T1000 (cell line): ENCODE results near the gene PLA2G2F.

ENCODE experiments used
- DNase-seq: peaks from one replicate; lab custom pipeline; 2025; ENCODE audit warnings: mixed read lengths; lab: John Stamatoyannopoulos, UW

PLA2G2F gene

GRCh38 chr1:20191266-20191825 lies 52.2 kb downstream of the PLA2G2F start:
- DNase-seq = no peak

GRCh38 chr1:20192364-20192763 lies 53.2 kb downstream of the PLA2G2F start:
- DNase-seq = no peak

- no peak for DNase-seq
Observed at GRCh38 chr1:20192871-20193411, 53.8 kb downstream of the PLA2G2F start.

GRCh38 chr1:20194224-20194623 lies 55.1 kb downstream of the PLA2G2F start:
- DNase-seq = no peak

- no peak for DNase-seq
Observed at GRCh38 chr1:20194757-20195461, 55.8 kb downstream of the PLA2G2F start.

GRCh38 chr1:20195462-20195780 lies 56.3 kb downstream of the PLA2G2F start:
- DNase-seq = no peak

GRCh38 chr1:20197329-20197791 lies 58.2 kb downstream of the PLA2G2F start:
- DNase-seq = no peak

- DNase-seq = no peak
Observed at GRCh38 chr1:20198296-20198695, 59.2 kb downstream of the PLA2G2F start.

- no peak for DNase-seq
Observed at GRCh38 chr1:20198918-20199317, 59.8 kb downstream of the PLA2G2F start.

- no peak for DNase-seq
Observed at GRCh38 chr1:20199403-20199802, 60.3 kb downstream of the PLA2G2F start.

GRCh38 chr1:20199840-20200239 lies 60.7 kb downstream of the PLA2G2F start:
- no peak for DNase-seq
